Stomach smooth muscle (tissue), 2 donors: Measurements from ENCODE around the gene CDK14.
"Not testable (repeated sequence)": the region's sequence is repeated elsewhere in the genome, so short reads cannot be mapped to it uniquely, and the experiment has no call there.

Source experiments
- H3K27ac ChIP-seq: one replicate; pipeline ENCODE4 v1.7.0; 2013; ENCODE audit warnings: mild to moderate bottlenecking, low read length, inconsistent platforms
- H3K27me3 ChIP-seq, 2 donors: one replicate each; pipeline ENCODE4 v1.7.0; 2013; ENCODE audit warnings: low read length in 2 of 2; ENCODE audit not compliant: insufficient read depth in 2 of 2, control insufficient read depth in 1 of 2
- H3K36me3 ChIP-seq, 2 donors: one replicate each; pipeline ENCODE4 v1.7.0; 2013; ENCODE audit warnings: low read length in 2 of 2; ENCODE audit not compliant: control insufficient read depth in 2 of 2, insufficient read depth in 2 of 2
- H3K4me1 ChIP-seq: one replicate; pipeline ENCODE4 v1.7.0; 2013; ENCODE audit warnings: low read length; ENCODE audit not compliant: control insufficient read depth, insufficient read depth
- H3K4me3 ChIP-seq, 2 donors: one replicate each; pipeline ENCODE4 v1.7.0; 2013; ENCODE audit warnings: low read length in 2 of 2
- H3K9ac ChIP-seq, 2 donors: one replicate each; pipeline ENCODE4 v1.7.0; 2013; ENCODE audit warnings: low read length in 2 of 2, mild to moderate bottlenecking in 1 of 2
- H3K9me3 ChIP-seq, 2 donors: one replicate each; pipeline ENCODE4 v1.7.0; 2013; ENCODE audit warnings: low read length in 2 of 2; ENCODE audit not compliant: control insufficient read depth in 2 of 2
- donor health status: healthy.
- donor health status: Pancreatic carcinoma.

The CDK14 gene

DNA sequence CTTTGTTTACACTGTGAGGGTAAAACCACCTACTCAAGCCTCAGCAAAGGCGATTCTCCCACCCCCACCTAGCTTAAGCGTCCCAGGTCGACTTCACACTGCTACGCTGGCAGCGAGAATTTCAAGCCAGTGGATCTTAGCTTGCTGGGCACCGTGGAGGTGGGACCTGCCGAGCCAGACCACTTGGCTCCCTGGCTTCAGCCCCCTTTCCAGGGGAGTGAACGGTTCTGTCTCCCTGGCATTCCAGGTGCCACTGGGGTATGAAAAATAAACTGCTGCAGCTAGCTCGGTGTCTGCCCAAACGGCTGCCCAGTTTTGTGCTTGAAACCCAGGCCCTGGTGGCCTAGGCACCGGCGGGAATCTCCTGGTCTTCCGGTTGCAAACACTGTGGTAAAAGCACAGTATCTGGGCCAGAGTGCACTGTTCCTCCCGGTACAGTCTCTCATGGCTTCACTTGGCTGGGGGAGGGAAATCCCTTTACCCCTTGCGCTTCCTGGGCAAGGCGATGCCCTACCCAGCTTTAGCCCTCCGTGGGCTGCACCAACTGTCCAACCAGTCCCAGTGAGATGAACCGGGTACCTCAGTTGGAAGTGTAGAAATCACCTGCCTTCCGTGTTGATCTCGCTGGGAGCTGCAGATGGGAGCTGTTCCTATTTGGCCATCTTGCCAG, 139.6 kb downstream of the CDK14 start:
- H3K27ac ChIP-seq, H3K9me3 ChIP-seq, H3K36me3 ChIP-seq, H3K9ac ChIP-seq, H3K4me1 ChIP-seq, H3K4me3 ChIP-seq, H3K27me3 ChIP-seq: not testable (repeated sequence)

DNA sequence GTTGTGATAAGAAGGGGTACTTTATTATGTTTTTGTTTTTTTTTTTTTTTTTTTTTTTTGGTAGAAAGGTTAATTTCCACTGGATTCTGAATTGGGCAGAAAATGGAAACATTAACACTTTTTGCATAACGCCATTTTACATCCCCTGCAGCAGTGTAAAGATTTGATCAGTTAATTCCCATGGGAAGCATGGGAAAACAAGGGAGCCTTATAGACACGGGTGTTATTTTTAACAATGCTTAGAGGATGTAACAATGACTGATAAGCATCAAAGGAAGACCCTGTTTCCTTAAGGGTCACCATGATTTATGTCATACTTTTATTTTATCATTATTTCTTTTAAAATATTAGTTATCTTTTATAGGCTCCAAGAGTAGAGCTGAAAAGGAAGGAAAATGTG, 140.2 kb downstream of the CDK14 start:
- Histone ChIP-seq H3K4me1 (no peaks in the 10 kb centered on the region), H3K27ac (no peak overlapping the region), H3K4me3 (no peak overlapping the region)

DNA sequence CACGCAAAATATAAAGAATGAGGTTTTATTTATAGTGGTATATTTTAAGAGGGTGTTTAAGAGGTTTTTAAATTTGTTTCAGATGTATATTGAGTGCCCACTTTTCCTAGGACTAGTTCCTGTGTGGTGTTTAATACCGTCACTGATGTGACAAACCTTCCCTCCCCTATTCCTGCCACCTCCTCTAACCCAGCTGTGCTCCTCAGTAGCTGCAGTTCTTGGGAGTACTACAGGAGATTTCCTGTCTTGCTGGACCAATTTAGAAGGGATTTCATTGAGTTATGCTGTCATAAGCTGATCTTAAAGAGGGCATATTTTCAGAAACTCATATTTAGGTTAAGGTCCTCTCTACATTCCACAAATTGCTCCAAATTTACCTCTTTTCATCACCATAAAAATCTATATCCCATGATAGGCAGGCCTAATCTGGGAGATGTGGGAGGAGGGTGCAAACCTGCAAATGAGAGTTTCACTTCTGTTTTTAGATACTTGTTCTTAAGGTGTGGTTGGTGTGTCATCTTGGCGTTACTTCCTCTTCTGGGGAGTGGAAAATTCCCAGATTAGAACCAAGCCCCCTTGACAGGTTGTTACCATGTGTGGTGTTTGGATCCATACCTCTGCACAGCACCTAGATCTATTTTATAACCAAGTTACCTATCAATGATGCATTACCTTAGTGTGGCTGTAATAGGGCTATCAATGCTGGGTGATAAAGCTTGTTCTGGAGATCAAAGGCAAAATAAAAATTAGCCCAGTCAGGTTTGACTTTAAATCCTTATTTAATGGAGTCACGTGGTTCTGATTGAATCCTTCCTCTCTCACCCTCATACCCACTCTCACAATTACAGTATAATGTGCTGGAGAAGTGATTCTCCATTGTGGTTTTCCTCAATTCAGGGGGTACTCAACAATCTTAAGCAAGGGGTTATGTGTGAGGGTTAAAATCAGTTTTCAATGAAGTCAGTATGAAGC, 141.1 kb downstream of the CDK14 start:
- Histone ChIP-seq H3K9me3 (no peaks in the 10 kb centered on the region), H3K27ac (no peak overlapping the region)

More for the DNA sequence above, 140.2 kb downstream of the CDK14 start:
- no peaks in the 10 kb centered on the region for H3K27me3 ChIP-seq
- no peaks in the 10 kb centered on the region for H3K36me3 ChIP-seq
- no peak overlapping the region for H3K9ac ChIP-seq
- H3K9me3 ChIP-seq, result no peaks in the 10 kb centered on the region

DNA sequence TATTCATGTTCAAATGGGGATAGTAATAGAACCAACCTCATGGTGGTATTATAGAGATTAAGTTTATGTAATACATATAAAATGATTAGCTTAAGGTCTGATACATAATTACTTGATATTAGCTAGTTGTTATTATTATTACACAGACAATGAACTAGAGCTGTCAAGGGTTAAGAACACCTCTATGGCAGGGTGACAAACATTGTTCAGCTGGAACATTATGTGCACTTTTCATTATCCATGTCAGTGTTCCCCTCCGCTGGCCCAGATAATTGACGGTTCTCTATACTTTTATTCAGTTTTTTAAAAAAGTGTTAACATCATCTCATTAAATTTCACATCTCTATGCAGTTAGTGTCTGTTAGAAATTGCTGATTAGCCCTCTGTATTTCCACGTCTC, 142.1 kb downstream of the CDK14 start:
- H3K36me3 ChIP-seq, result no peaks in the 10 kb centered on the region
- no peaks in the 10 kb centered on the region for H3K9me3 ChIP-seq
- no peak overlapping the region for H3K4me3 ChIP-seq
- H3K4me1 ChIP-seq, result no peaks in the 10 kb centered on the region
- no peaks in the 10 kb centered on the region for H3K27me3 ChIP-seq
- no peak overlapping the region for H3K27ac ChIP-seq
- H3K9ac ChIP-seq, result no peak overlapping the region

More for the DNA sequence above, 141.1 kb downstream of the CDK14 start:
- Histone ChIP-seq H3K9ac (no peak overlapping the region), H3K4me3 (no peak overlapping the region), H3K36me3 (no peaks in the 10 kb centered on the region), H3K27me3 (no peaks in the 10 kb centered on the region), H3K4me1 (no peaks in the 10 kb centered on the region)

DNA sequence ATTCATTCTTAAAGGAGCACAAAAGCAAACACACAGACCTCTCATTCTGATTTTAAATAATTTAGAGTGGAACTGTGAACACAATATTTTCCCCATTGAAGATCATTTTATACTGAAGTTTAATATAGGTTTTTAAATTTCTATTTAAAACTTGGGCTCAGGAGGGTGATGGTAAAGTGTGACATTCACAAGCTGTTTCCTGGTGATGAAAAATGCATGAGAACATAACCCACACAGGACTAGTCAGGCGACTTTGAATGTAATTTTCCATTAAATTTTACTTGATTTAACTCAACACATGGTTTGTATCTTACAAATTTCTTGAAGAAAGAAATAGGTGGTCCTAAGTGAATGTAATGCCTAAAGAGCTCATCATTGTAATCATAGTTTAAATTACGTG, 143.6 kb downstream of the CDK14 start:
- no peak overlapping the region for H3K4me3 ChIP-seq
- H3K9me3 ChIP-seq, result no peaks in the 10 kb centered on the region
- no peaks in the 10 kb centered on the region for H3K4me1 ChIP-seq
- H3K9ac ChIP-seq, result no peak overlapping the region
- no peaks in the 10 kb centered on the region for H3K36me3 ChIP-seq
- H3K27me3 ChIP-seq, result no peaks in the 10 kb centered on the region
- no peak overlapping the region for H3K27ac ChIP-seq

DNA sequence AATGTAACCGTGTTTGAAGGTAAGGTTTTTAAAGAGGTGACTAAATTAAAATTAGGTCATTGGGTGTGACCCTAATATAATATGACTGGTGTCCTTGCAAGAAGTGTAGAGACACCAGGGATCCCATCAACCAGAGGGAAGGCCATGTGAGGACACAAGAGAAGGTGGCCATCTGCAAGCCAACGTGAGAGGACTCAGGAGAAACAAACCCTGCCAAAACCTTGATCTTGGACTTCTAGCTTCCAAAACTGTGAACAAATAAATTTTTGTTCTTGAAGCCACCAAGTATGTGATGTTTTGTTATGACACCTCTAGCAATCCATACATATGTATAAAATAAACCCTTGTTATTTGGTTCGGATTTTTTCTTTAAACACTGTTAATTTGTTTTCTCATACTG, 144.3 kb downstream of the CDK14 start:
- H3K36me3 ChIP-seq, result no peaks in the 10 kb centered on the region
- H3K4me3 ChIP-seq, result no peak overlapping the region
- no peaks in the 10 kb centered on the region for H3K27me3 ChIP-seq
- no peaks in the 10 kb centered on the region for H3K4me1 ChIP-seq
- H3K9me3 ChIP-seq, result no peaks in the 10 kb centered on the region
- no peak overlapping the region for H3K9ac ChIP-seq
- H3K27ac ChIP-seq, result no peak overlapping the region

DNA sequence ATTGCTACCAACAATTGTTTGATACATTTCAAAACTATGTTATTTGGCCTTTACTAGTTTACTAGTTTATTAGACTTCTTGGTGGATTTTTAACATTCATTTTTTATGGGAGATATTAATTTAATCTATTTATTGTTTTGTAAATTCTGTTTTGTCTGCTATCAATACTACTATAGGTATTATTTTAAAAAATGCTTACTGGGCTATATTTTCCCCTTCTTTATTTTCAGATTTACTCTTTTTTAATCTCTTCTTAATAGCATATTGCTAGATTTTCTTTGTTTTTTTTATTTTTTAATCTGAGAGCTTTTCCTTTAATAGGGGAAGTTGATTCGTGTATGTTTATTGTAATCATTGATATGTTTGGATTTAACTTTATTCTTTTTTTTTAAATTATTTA, 147.5 kb downstream of the CDK14 start:
- H3K9ac ChIP-seq, result no peak overlapping the region
- no peaks in the 10 kb centered on the region for H3K27me3 ChIP-seq
- H3K4me3 ChIP-seq, result no peak overlapping the region
- H3K27ac ChIP-seq, result no peak overlapping the region
- no peaks in the 10 kb centered on the region for H3K9me3 ChIP-seq
- H3K4me1 ChIP-seq, result no peaks in the 10 kb centered on the region
- no peaks in the 10 kb centered on the region for H3K36me3 ChIP-seq

DNA sequence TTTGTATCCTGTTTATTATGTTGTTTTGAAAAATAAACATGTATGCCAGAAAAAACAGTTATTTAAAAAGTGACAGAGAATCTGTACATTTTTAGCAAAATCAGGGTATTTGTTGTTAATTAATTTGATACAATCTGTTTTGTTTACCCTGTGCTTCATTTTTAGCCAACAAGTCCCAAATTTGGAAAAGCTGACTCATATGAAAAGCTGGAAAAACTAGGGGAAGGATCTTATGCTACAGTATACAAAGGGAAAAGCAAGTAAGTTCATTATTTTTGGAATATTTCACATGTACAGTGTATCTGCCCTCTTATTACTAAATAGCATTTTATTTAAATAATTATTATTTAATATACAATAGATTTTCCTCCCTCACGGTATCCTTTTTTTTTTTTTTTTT, 151.4 kb downstream of the CDK14 start:
- H3K4me1 ChIP-seq, result no peaks in the 10 kb centered on the region
- H3K9me3 ChIP-seq, result no peaks in the 10 kb centered on the region
- H3K27me3 ChIP-seq, result no peaks in the 10 kb centered on the region
- no peaks in the 10 kb centered on the region for H3K36me3 ChIP-seq
- no peak overlapping the region for H3K4me3 ChIP-seq
- H3K27ac ChIP-seq, result no peak overlapping the region
- no peak overlapping the region for H3K9ac ChIP-seq

DNA sequence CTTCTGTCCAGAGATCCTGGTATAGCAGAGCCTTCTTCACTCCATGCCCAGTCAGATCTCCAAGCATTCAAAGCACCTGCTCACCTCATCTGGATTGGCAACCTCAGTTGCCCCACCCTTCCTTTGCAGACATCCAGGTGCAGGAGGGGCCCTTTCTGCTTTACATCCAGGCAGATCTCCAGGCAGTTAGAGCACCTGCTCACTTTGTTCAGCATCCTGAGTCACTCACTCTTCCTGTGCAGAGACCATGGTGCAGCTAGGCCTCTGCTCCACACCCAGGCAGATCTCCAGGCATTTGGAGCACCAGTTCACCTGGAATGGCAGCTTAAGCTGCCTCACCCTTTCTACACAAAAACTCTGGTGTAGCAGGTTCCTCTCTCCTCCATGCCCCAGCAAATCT, 153.1 kb downstream of the CDK14 start:
- Histone ChIP-seq H3K4me1 (no peaks in the 10 kb centered on the region), H3K9ac (no peak overlapping the region)

DNA sequence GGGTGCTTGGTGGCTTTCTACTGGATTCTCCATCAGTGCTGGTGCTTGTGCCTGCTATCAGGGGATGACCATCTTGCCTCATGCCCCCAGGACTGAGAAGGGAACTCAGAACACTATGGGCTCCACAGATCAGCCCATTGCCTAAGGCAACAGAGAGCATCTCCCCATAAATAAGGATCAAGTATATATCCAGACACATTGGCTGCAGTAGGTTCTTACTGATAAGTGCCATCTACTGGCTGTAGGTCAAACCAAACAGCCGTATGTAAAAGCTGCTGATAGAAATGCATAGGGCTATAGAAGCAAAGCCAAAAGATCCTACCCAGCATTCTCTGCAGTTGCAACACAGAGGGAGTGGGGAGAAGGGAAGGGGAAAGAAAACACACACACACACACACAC, 153.7 kb downstream of the CDK14 start:
- Histone ChIP-seq H3K9ac (no peak overlapping the region), H3K4me1 (no peaks in the 10 kb centered on the region), H3K36me3 (no peaks in the 10 kb centered on the region), H3K27me3 (no peaks in the 10 kb centered on the region), H3K9me3 (no peaks in the 10 kb centered on the region), H3K27ac (no peak overlapping the region), H3K4me3 (no peak overlapping the region)

More for the DNA sequence above, 153.1 kb downstream of the CDK14 start:
- Histone ChIP-seq H3K27me3 (no peaks in the 10 kb centered on the region), H3K27ac (no peak overlapping the region), H3K9me3 (no peaks in the 10 kb centered on the region), H3K36me3 (no peaks in the 10 kb centered on the region), H3K4me3 (no peak overlapping the region)

DNA sequence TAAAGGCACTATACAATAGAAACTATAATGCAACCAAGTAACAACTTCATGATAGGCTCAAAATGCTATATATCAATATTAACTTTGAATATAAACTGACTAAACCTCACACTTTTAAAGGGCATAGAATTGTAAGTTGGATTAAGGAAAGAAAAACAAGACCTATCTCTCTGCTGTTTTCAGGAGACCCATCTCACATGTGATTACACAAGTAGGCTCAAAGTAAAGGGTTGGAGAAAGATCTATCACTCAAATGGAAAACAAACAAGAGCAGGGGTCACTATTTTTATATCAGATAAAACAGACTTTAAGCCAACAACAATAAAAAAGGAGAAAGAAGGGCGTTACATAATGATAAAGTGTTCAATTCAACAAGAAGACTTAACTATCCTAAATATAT, 155.5 kb downstream of the CDK14 start:
- H3K9ac ChIP-seq, result no peak overlapping the region
- no peaks in the 10 kb centered on the region for H3K4me1 ChIP-seq
- H3K27me3 ChIP-seq, result no peaks in the 10 kb centered on the region
- H3K36me3 ChIP-seq, result no peaks in the 10 kb centered on the region
- no peak overlapping the region for H3K4me3 ChIP-seq
- no peaks in the 10 kb centered on the region for H3K9me3 ChIP-seq
- H3K27ac ChIP-seq, result no peak overlapping the region
